ENCODE data around the gene STARD9. TPM values are rescaled to one million over a fixed set of nuclear protein-coding genes. Genes with fewer than 3 reads are reported as not detected.

STARD9 gene
- total and polyA plus RNA-seq, 2 of the 13 experiments (the other 11 are each of a cell fraction or from before 2014, with no cell fraction given) = 5.3 to 7.5 TPM

DNA sequence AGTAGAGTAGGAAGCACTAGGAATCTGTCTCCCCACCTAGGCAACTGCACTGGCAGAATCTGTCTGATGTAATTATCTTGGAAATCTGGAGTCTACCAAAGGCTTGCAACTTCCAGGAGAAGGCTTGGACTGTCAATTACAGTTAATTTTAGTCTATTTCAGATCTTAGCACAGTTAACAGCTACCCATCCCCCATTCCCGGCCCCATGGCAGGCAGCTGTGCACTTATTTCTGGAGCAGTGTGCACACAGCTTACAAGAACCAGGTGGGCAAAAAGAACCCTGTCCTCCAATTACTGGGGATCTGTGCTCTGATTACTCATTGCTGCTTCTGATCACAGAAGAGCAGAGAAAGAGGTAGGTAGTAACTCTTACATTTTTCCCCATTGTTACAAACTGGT, 173.9 kb downstream of the STARD9 start:
- H3K9me3 ChIP-seq (ENCODE audit: low read length) = no peaks in the 10 kb centered on the region
- FAIRE-seq (no peak), DNase-seq (ENCODE audit: low spot score) (no peak), ATAC-seq (no peak)
- peaks cover 1 to 16% of the 10 kb centered on the region in 2 experiments; a peak in 3 of 5 replicates for H3K36me3 ChIP-seq (replicated peaks in 1 of 2; ENCODE audit: control insufficient read depth in 1 of 2, insufficient read depth in 2 of 2, low read length in 2 of 2)
- ChIA-PET CTCF (ENCODE audit: low intra/inter-chr PET ratio, low total read pairs) (no interaction called here), POLR2A (no interaction called here)
- H2AFZ ChIP-seq (ENCODE audit: low read length) = no peak overlapping the region
- H3K4me3 ChIP-seq (replicated peaks in 1 of 3; ENCODE audit: insufficient read depth in 1 of 3, low read depth in 2 of 3, low read length in 3 of 3) = no peak overlapping the region
- intact Hi-C loops (cut with micrococcal nuclease; ENCODE audit: unreplicated experiment) = no loop called here
- no peak overlapping the region for H3K4me2 ChIP-seq (ENCODE audit: low read depth, low read length)
- no peaks in the 10 kb centered on the region for H4K20me1 ChIP-seq (ENCODE audit: insufficient read depth, low read length)
- H3K9ac ChIP-seq (ENCODE audit: insufficient read depth, low read depth, low read length) = no peak overlapping the region
- no peaks in the 10 kb centered on the region for H3K79me2 ChIP-seq (ENCODE audit: insufficient read depth, low read length)
- no TSS peak for BruUV-seq (replicated peaks)
- 100% methylated on average over 1 of the region's 1 CpG for WGBS (ENCODE audit: low lambda C conversion rate)
- no peaks in the 10 kb centered on the region for H3K4me1 ChIP-seq (ENCODE audit: insufficient read depth, low read length)
- no peaks in the 10 kb centered on the region for H3K27me3 ChIP-seq (ENCODE audit: control insufficient read depth in 1 of 2, insufficient read depth in 2 of 2, low read length in 2 of 2)
- H3K27ac ChIP-seq (ENCODE audit: extremely low read length, insufficient read depth, low read length) = no peak overlapping the region
- in situ Hi-C loops (cut with HindIII; ENCODE audit: extremely low pct_ligation_motif_present, low pct_unique_long_range_greater_than_20kb) = no loop called here
- TF ChIP-seq SIN3A (IDR thresholded peaks at IDR 0.05; ENCODE audit: borderline replicate concordance, low read depth, low read length) = no peak
- TF ChIP-seq, protein P1, sequence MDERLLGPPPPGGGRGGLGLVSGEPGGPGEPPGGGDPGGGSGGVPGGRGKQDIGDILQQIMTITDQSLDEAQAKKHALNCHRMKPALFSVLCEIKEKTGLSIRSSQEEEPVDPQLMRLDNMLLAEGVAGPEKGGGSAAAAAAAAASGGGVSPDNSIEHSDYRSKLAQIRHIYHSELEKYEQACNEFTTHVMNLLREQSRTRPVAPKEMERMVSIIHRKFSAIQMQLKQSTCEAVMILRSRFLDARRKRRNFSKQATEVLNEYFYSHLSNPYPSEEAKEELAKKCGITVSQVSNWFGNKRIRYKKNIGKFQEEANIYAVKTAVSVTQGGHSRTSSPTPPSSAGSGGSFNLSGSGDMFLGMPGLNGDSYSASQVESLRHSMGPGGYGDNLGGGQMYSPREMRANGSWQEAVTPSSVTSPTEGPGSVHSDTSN (CRISPR knock-in tag; IDR thresholded peaks at IDR 0.05) = no peak
- no peak for TF ChIP-seq ZC3H13 (CRISPR knock-in tag; IDR thresholded peaks at IDR 0.05)
- no peak for TF ChIP-seq NR2F6 (IDR thresholded peaks at IDR 0.05)
- no peak for TF ChIP-seq NR2F6 (CRISPR knock-in tag; IDR thresholded peaks at IDR 0.05)
- TF ChIP-seq GPN1 (CRISPR knock-in tag; IDR thresholded peaks at IDR 0.05; ENCODE audit: borderline replicate concordance) = no peak
- no peak for TF ChIP-seq ZNF883 (CRISPR knock-in tag; IDR thresholded peaks at IDR 0.05; ENCODE audit: not compliant biosample characterization)
- TF ChIP-seq ZNF468 (CRISPR knock-in tag; IDR thresholded peaks at IDR 0.05) = no peak
- no peak for TF ChIP-seq RFX3 (CRISPR knock-in tag; IDR thresholded peaks at IDR 0.05)
- TF ChIP-seq ZNF703 (CRISPR knock-in tag; IDR thresholded peaks at IDR 0.05; ENCODE audit: borderline replicate concordance) = no peak
- TF ChIP-seq, protein P2, sequence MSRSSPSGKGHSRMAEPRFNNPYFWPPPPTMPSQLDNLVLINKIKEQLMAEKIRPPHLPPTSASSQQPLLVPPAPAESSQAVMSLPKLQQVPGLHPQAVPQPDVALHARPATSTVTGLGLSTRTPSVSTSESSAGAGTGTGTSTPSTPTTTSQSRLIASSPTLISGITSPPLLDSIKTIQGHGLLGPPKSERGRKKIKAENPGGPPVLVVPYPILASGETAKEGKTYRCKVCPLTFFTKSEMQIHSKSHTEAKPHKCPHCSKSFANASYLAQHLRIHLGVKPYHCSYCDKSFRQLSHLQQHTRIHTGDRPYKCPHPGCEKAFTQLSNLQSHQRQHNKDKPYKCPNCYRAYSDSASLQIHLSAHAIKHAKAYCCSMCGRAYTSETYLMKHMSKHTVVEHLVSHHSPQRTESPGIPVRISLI (CRISPR knock-in tag; IDR thresholded peaks at IDR 0.05; ENCODE audit: borderline replicate concordance) = no peak
- TF ChIP-seq, protein P3, sequence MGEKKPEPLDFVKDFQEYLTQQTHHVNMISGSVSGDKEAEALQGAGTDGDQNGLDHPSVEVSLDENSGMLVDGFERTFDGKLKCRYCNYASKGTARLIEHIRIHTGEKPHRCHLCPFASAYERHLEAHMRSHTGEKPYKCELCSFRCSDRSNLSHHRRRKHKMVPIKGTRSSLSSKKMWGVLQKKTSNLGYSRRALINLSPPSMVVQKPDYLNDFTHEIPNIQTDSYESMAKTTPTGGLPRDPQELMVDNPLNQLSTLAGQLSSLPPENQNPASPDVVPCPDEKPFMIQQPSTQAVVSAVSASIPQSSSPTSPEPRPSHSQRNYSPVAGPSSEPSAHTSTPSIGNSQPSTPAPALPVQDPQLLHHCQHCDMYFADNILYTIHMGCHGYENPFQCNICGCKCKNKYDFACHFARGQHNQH (CRISPR knock-in tag; IDR thresholded peaks at IDR 0.05) = no peak
- TF ChIP-seq ATF7 (IDR thresholded peaks at IDR 0.05) = no peak
- TF ChIP-seq ATF7 (CRISPR knock-in tag; IDR thresholded peaks at IDR 0.05) = no peak
- TF ChIP-seq, protein P4, sequence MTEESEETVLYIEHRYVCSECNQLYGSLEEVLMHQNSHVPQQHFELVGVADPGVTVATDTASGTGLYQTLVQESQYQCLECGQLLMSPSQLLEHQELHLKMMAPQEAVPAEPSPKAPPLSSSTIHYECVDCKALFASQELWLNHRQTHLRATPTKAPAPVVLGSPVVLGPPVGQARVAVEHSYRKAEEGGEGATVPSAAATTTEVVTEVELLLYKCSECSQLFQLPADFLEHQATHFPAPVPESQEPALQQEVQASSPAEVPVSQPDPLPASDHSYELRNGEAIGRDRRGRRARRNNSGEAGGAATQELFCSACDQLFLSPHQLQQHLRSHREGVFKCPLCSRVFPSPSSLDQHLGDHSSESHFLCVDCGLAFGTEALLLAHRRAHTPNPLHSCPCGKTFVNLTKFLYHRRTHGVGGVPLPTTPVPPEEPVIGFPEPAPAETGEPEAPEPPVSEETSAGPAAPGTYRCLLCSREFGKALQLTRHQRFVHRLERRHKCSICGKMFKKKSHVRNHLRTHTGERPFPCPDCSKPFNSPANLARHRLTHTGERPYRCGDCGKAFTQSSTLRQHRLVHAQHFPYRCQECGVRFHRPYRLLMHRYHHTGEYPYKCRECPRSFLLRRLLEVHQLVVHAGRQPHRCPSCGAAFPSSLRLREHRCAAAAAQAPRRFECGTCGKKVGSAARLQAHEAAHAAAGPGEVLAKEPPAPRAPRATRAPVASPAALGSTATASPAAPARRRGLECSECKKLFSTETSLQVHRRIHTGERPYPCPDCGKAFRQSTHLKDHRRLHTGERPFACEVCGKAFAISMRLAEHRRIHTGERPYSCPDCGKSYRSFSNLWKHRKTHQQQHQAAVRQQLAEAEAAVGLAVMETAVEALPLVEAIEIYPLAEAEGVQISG (CRISPR knock-in tag; IDR thresholded peaks at IDR 0.05) = no peak
- no peak for TF ChIP-seq SAFB2 (CRISPR knock-in tag; IDR thresholded peaks at IDR 0.05; ENCODE audit: borderline replicate concordance, low read depth)
- no peak for TF ChIP-seq KDM3A (CRISPR knock-in tag; IDR thresholded peaks at IDR 0.05; ENCODE audit: low read depth)
- no peak for TF ChIP-seq PLRG1 (conservative IDR thresholded peaks at IDR 0.05)
- TF ChIP-seq, protein P5, sequence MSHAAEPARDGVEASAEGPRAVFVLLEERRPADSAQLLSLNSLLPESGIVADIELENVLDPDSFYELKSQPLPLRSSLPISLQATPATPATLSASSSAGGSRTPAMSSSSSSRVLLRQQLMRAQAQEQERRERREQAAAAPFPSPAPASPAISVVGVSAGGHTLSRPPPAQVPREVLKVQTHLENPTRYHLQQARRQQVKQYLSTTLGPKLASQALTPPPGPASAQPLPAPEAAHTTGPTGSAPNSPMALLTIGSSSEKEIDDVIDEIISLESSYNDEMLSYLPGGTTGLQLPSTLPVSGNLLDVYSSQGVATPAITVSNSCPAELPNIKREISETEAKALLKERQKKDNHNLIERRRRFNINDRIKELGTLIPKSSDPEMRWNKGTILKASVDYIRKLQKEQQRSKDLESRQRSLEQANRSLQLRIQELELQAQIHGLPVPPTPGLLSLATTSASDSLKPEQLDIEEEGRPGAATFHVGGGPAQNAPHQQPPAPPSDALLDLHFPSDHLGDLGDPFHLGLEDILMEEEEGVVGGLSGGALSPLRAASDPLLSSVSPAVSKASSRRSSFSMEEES (CRISPR knock-in tag; IDR thresholded peaks at IDR 0.05) = no peak
- no peak for TF ChIP-seq AHR (CRISPR knock-in tag; IDR thresholded peaks at IDR 0.05)
- TF ChIP-seq ZNF713 (CRISPR knock-in tag; IDR thresholded peaks at IDR 0.05) = no peak
